Neural progenitor cell (in vitro differentiated cells): ENCODE measurements around the gene ZMYND10.

Experiments
- CTCF ChIP-seq: fragments of 200-600 bp; sonication (generic); IDR thresholded peaks from 2 replicates; pipeline ENCODE4 v1.5.1; 2017; ENCODE audit warnings: antibody characterized with exemption, mild to moderate bottlenecking
- EZH2 ChIP-seq: fragments of 200-600 bp; sonication (generic); IDR thresholded peaks from 2 replicates; pipeline ENCODE4 v1.6.1; 2017; ENCODE audit warnings: antibody characterized with exemption, mild to moderate bottlenecking, moderate library complexity
- EZH2phosphoT487 ChIP-seq: fragments of 200-600 bp; sonication (generic); IDR thresholded peaks from 2 replicates; pipeline ENCODE4 v1.6.1; 2017; ENCODE audit warnings: antibody characterized with exemption

GRCh38 chr3:50340448-50341329 is 4.8 kb downstream of the ZMYND10 start, which contains the start of gene RASSF1:
- TF ChIP-seq CTCF (no peak), EZH2 (peak; percentile 97), EZH2phosphoT487 (peak; percentile 96)
